Kidney epithelial cell (primary cell): Measurements from ENCODE around the gene ZFAND3. TPM values are rescaled to one million over a fixed set of nuclear protein-coding genes. Genes with fewer than 3 reads are reported as not detected.
"Not testable (repeated sequence)": the region's sequence is repeated elsewhere in the genome, so short reads cannot be mapped to it uniquely, and the experiment has no call there.

Experiments used
- DNase-seq: peaks from one replicate; pipeline ENCODE4 v3.0.0-alpha.2; 2010; ENCODE audit warnings: low read depth
- H3K27me3 ChIP-seq: 2 replicates; pipeline ENCODE4 v1.6.0; 2011; ENCODE audit warnings: low read length; ENCODE audit not compliant: control insufficient read depth, insufficient read depth
- H3K36me3 ChIP-seq: 2 replicates; pipeline ENCODE4 v1.5.1; 2011; ENCODE audit warnings: low read length; ENCODE audit not compliant: control insufficient read depth, insufficient read depth
- H3K4me3 ChIP-seq: 2 replicates; pipeline ENCODE4 v1.5.1; 2011; ENCODE audit warnings: low read depth, mild to moderate bottlenecking, control low read depth, low read length
- CTCF ChIP-seq: IDR thresholded peaks from 2 replicates; pipeline ENCODE4 v1.5.1; 2011; ENCODE audit warnings: mild to moderate bottlenecking, moderate library complexity, low read length, control low read depth, inconsistent platforms; ENCODE audit not compliant: insufficient read depth, poor library complexity, severe bottlenecking
- total RNA-seq: library from RNA; depleted of rRNA; stranded (reverse); fragments of >200 nt; gene quantifications from 2 replicates; pipeline ENCODE4 v1.2.3, GENCODE V29; 2015

Gene ZFAND3
- total RNA-seq, 1 donor from 2014 or later: 49.4 TPM

DNA sequence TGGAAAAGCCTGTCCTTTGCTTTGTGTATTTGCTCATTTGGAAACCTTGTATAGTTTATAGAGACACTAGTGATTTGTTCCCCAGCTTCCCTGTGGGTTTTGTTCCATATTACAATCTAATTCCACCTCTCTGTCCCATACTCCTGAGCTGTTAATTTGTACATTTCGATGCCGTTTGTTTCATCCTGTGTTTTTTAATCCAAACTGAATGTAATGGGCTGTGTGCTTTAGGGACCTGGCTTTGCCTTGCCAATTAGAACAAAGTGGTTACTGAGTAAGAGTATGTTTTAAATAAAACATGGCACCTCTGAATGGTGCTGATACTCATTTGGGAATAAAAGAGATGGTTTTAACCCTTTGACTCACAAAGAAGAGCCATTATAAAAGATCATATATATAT is 122.3 kb downstream of the ZFAND3 start:
- H3K4me3 ChIP-seq: no peak overlapping the region
- DNase-seq: no peak
- no peaks in the 10 kb centered on the region for H3K36me3 ChIP-seq
- no peaks in the 10 kb centered on the region for H3K27me3 ChIP-seq
- TF ChIP-seq CTCF: no peak

DNA sequence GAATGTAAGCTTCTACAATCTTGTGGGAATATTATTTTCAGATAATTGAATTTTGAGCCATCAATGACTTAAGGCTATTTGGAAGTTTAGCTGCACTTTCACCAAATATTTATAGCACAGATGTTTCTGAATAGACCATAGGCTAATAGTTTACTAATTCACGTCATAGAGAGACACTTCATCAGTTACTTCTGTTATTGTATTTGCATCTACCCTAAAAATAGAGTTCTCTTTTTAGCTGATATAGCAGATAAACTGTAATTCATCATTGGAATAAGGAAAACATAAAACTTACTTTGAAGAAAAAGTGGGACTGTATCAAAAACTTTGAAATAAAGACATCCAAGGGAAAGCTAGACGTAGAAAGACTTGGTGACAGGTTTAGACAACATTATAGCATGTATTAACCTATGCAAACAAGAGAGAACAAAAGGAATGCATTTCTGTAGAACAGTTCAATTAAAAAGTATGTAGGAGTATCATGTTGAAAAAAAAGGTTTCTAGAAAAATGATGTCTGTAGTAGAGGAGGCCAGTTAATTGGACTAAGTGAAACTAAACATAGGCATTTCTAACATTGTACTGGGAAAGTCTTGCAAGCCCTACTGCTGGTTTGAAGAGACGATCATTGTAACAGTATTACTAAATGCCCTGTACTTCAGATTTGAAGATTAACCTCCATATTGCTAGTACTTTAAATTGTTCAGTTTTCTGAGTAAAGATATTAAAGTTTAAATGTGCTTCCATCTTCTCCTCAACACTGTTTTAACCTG is 123.3 kb downstream of the ZFAND3 start:
- no peak for DNase-seq
- H3K4me3 ChIP-seq: no peak overlapping the region
- no peak for TF ChIP-seq CTCF
- H3K36me3 ChIP-seq: no peaks in the 10 kb centered on the region
- no peaks in the 10 kb centered on the region for H3K27me3 ChIP-seq

GRCh38 chr6:37943436-37944058 is 124.0 kb downstream of the ZFAND3 start:
- Histone ChIP-seq H3K27me3 (no peaks in the 10 kb centered on the region), H3K36me3 (no peaks in the 10 kb centered on the region), H3K4me3 (no peak overlapping the region)
- no peak for DNase-seq
- no peak for TF ChIP-seq CTCF

DNA sequence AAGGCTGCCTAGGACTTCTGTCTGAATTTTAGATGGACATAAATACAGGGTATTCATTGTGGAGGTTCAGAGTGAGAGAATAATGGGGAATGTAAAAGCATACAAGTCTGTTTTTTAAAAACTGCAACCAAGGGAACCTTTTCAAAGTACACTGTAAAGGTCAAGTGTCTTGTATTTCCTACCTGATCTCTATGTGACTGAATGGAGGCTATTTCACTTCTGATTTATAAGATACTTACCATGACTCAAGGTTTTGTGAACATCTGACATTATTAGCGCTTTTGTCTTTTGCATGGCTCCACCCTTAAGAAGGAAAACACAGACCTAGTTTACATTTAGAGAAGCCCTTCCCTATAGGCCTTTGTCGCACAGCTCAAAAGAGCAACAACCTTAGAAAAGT is 126.5 kb downstream of the ZFAND3 start:
- no peaks in the 10 kb centered on the region for H3K27me3 ChIP-seq
- no peak for DNase-seq
- TF ChIP-seq CTCF: no peak

DNA sequence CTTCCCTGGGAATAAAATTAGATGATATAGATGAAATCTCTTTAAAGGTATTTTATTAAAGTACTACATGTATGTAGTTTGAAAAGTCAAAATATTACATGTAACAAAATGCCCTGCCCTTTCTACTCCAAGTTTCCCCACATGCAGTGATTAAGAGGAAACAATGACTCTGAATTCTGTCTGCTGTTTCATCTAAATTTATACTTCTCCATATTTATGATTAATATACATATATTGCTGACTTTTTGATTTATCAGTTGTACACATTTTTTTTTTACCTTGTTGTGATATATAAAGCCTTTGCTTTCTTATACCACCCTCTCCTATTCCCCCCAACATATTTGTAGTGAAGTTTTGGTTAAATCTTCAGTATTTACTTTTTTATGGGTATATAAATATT is 127.9 kb downstream of the ZFAND3 start:
- Histone ChIP-seq H3K27me3 (no peaks in the 10 kb centered on the region), H3K4me3 (no peak overlapping the region), H3K36me3 (no peaks in the 10 kb centered on the region)
- no peak for DNase-seq
- TF ChIP-seq CTCF: no peak

More for the DNA sequence above, 126.5 kb downstream of the ZFAND3 start:
- Histone ChIP-seq H3K36me3 (no peaks in the 10 kb centered on the region), H3K4me3 (no peak overlapping the region)

DNA sequence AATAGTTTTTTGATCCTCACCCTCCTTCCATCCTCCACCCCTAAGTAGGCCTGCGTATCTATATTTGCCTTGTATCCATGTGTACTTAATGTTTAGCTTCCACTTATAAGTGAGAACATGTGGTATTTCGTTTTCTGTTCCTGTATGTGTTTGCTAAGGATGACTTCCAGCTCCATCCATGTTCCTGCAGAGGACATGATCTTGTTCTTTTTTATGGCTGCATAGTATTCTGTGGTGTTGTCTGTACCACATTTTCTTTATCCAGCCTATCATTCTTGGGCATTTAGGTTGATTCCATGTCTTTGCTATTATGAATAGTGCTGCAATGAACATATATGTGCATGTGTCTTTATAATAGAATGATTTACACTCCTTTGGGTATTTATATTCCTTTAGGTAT is 129.1 kb downstream of the ZFAND3 start:
- H3K4me3 ChIP-seq, DNase-seq, H3K27me3 ChIP-seq, H3K36me3 ChIP-seq: not testable (repeated sequence)
